ENCODE data around the gene NRXN3. TPM values are rescaled to one million over a fixed set of nuclear protein-coding genes. Genes with fewer than 3 reads are reported as not detected.

The NRXN3 gene
- total RNA-seq, 1 donor from 2014 or later, result 2.5 TPM

- no peak for DNase-seq
Measured at GRCh38 chr14:79161571-79161970, 991.4 kb downstream of the NRXN3 start.

GRCh38 chr14:79162833-79163232 is 992.7 kb downstream of the NRXN3 start:
- DNase-seq, result no peak

GRCh38 chr14:79165471-79166090 is 995.4 kb downstream of the NRXN3 start:
- no peak for DNase-seq

- DNase-seq, result no peak
Measured at GRCh38 chr14:79166171-79166570, 996.0 kb downstream of the NRXN3 start.

- no peak for DNase-seq
Measured at GRCh38 chr14:79167957-79168356, 997.8 kb downstream of the NRXN3 start.

- no peak for DNase-seq
Measured at GRCh38 chr14:79175671-79176070, 1005.5 kb downstream of the NRXN3 start.

- DNase-seq, result no peak
Measured at GRCh38 chr14:79177106-79177505, 1006.9 kb downstream of the NRXN3 start.

GRCh38 chr14:79178719-79179118 is 1008.5 kb downstream of the NRXN3 start:
- no peak for DNase-seq

GRCh38 chr14:79179985-79180384 is 1009.8 kb downstream of the NRXN3 start:
- DNase-seq, result no peak

GRCh38 chr14:79180656-79181055 is 1010.5 kb downstream of the NRXN3 start:
- no peak for DNase-seq

GRCh38 chr14:79186523-79186922 is 1016.4 kb downstream of the NRXN3 start:
- DNase-seq, result no peak

- no peak for DNase-seq
Measured at GRCh38 chr14:79193689-79194477, 1023.7 kb downstream of the NRXN3 start.

- DNase-seq, result no peak
Measured at GRCh38 chr14:79196216-79196615, 1026.0 kb downstream of the NRXN3 start.

GRCh38 chr14:79197516-79197915 is 1027.3 kb downstream of the NRXN3 start:
- DNase-seq, result no peak

- no peak for DNase-seq
Measured at GRCh38 chr14:79199217-79199616, 1029.0 kb downstream of the NRXN3 start.

GRCh38 chr14:79201564-79202207 is 1031.5 kb downstream of the NRXN3 start:
- DNase-seq, result no peak

GRCh38 chr14:79204591-79204990 is 1034.4 kb downstream of the NRXN3 start:
- DNase-seq, result no peak

GRCh38 chr14:79209418-79209817 is 1039.2 kb downstream of the NRXN3 start:
- no peak for DNase-seq

- DNase-seq, result no peak
Measured at GRCh38 chr14:79225815-79226214, 1055.6 kb downstream of the NRXN3 start.

- DNase-seq, result no peak
Measured at GRCh38 chr14:79229383-79229909, 1059.3 kb downstream of the NRXN3 start.

- peak; percentile 12 for DNase-seq
Measured at GRCh38 chr14:79242666-79243065, 1072.5 kb downstream of the NRXN3 start.

- DNase-seq, result no peak
Measured at GRCh38 chr14:79246173-79246572, 1076.0 kb downstream of the NRXN3 start.

- DNase-seq, result no peak
Measured at GRCh38 chr14:79248126-79248525, 1078.0 kb downstream of the NRXN3 start.
